Stimulated activated memory B cell treated with anti-CD40 and anti-IgM and Interleukin-4, amounts not matched to agents 10 μg/mL and 1 μg/mL and 100 μg/mL, for 72 hours (primary cell): Measurements from ENCODE around the gene TCP11L2.
A peak's percentile ranks its signal among the peaks of the same experiment; 100 is the strongest.

Experiments used
- ATAC-seq: fragments of 150-1000 bp; cut with Tn5 transposase; 2 replicates; pipeline ENCODE4 v1.10.0; 2021
- H3K27ac Mint-ChIP-seq: one replicate; pipeline ENCODE4 v1.8.0; 2022; ENCODE audit warnings: mild to moderate bottlenecking, mixed read lengths
- H3K27me3 Mint-ChIP-seq: one replicate; pipeline ENCODE4 v1.8.0; 2022; ENCODE audit warnings: mixed read lengths
- H3K36me3 Mint-ChIP-seq: one replicate; pipeline ENCODE4 v1.8.0; 2022; ENCODE audit warnings: mixed read lengths
- H3K4me1 Mint-ChIP-seq: one replicate; pipeline ENCODE4 v1.8.0; 2022; ENCODE audit warnings: mixed read lengths
- H3K4me3 Mint-ChIP-seq: one replicate; pipeline ENCODE4 v1.8.0; 2022; ENCODE audit warnings: mild to moderate bottlenecking, moderate library complexity, mixed read lengths
- H3K9me3 Mint-ChIP-seq: one replicate; pipeline ENCODE4 v1.8.0; 2022; ENCODE audit warnings: mixed read lengths

The TCP11L2 gene

DNA sequence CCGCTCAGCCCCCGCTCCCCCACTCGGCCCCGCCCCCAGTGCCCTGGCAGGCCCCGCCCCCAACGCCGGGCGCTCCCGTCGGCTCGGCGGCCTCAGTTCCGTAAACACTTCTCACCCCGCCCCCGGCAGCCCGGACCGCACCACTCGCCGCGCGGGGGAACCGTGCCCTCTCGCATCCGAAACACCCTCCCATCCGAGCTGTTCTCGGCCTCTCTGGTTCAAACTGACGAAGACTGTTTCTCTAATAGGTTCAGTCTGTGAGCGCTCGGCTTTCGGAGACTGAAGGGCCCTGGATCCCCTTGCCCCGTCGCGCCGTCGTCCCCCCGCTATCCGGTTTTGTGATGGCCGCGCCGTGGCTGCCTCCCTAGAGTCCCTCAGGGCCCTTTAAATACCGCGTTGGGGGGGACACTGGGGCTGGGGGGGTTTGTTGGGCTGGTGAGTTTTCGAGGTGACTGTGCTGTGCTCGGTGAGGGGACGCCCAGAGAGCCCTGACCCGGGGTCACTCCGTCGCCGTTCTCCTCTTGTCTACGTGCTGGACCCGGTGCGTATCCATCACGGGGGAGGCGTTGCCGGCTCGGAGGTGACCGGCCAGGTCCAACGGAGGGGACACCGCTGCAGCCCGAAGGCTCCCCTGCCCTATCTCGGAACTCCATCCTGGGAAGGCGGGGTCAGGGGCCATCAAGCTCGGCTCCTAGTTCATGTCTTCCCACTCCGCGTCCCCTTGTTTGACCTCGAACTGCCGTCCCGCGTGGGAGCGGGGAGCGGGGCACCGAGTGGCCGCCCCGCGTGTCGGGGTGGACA lies at the start of gene TCP11L2:
TCP11L2 (plus strand) TSS at position 333 of the 801 bp plus-strand sequence. CDS start 8,343 bp downstream, outside the sequence.
- Mint-ChIP-seq H3K4me3 (peak within 1 kb of the TSS; percentile 100), H3K4me1 (peaks cover 79% of the 10 kb centered on the region)
- peak; percentile 80 for ATAC-seq

DNA sequence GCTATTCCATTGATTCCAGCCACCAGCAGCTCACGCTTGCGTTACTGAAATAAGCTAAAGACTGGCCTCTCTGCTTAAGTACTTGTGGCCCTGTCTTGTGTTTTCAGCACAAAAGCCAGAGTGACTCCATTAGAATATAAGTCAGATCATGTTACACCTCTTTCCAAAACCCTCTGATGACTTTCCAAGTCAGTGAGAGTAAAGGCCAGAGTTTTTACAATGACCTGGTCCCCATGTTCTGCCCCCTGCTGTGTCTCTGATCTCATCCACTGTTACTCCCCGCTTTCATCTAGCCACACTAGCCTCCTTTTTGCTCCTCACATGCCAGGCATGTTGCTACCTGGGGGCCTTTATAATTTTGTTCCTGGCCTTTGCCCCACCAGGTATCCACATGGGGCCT lies 47.8 kb upstream of the TCP11L2 start:
- H3K36me3 Mint-ChIP-seq = no peaks in the 10 kb centered on the region

More for the DNA sequence above, at the start of gene TCP11L2:
- peak within 1 kb of the TSS; percentile 99 for H3K27ac Mint-ChIP-seq
- H3K27me3 Mint-ChIP-seq = no peaks in the 10 kb centered on the region
- H3K9me3 Mint-ChIP-seq = no peaks in the 10 kb centered on the region
- peaks cover 6% of the 10 kb centered on the region for H3K36me3 Mint-ChIP-seq

DNA sequence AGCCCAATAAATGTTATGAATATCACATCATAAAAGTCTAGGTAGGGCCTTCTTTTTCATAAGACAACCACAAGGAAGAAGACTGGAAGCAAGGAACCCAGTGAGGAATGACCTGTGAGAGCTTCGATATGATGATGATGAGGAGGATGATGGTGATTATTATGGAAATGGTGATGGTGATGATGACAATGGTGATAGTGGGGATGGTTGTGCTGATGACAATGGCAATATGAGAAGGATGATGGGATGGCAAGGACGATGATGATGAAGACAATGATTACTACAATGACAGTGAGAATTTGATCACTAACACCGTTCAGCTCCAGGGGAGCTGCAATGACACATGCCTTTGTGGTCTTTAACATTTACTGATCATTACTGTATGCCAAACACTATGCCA lies 47.0 kb upstream of the TCP11L2 start:
- Mint-ChIP-seq H3K36me3 (peaks cover 4% of the 10 kb centered on the region), H3K9me3 (no peaks in the 10 kb centered on the region), H3K27me3 (no peaks in the 10 kb centered on the region), H3K4me3 (no peak overlapping the region), H3K27ac (no peak overlapping the region), H3K4me1 (peaks cover 20% of the 10 kb centered on the region)
- no peak for ATAC-seq

More for the DNA sequence above, 47.8 kb upstream of the TCP11L2 start:
- Mint-ChIP-seq H3K27me3 (no peaks in the 10 kb centered on the region), H3K4me1 (peaks cover 16% of the 10 kb centered on the region), H3K9me3 (no peaks in the 10 kb centered on the region), H3K27ac (no peak overlapping the region), H3K4me3 (no peak overlapping the region)
- no peak for ATAC-seq

DNA sequence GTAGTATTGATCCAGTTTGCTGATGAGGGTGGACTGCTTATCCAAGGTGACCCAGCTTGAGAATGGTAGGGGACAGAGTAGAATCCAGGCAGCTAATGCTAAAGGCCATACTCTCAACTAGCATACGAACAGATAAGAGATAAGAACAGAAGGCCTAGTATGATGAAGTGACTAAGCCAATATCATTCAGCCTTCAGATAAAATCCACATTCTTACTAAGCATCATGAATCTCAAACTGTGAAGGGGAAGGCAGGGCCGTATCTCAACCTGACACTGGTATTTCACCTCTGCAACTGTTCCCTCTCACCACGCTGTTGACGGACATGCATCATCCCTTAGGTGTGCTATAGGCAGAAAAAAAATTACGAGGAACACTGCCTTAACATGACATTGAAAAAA lies 46.6 kb upstream of the TCP11L2 start:
- Mint-ChIP-seq H3K27me3 (no peaks in the 10 kb centered on the region), H3K27ac (no peak overlapping the region), H3K4me3 (no peak overlapping the region), H3K36me3 (peaks cover 4% of the 10 kb centered on the region), H3K9me3 (no peaks in the 10 kb centered on the region), H3K4me1 (peaks cover 20% of the 10 kb centered on the region)
- no peak for ATAC-seq

- peaks cover 18% of the 10 kb centered on the region for H3K4me1 Mint-ChIP-seq
- peaks cover 4% of the 10 kb centered on the region for H3K36me3 Mint-ChIP-seq
- H3K9me3 Mint-ChIP-seq = no peaks in the 10 kb centered on the region
- no peaks in the 10 kb centered on the region for H3K27me3 Mint-ChIP-seq
- no peak overlapping the region for H3K4me3 Mint-ChIP-seq
- H3K27ac Mint-ChIP-seq = no peak overlapping the region
- no peak for ATAC-seq
These were observed 46.0 kb upstream of the TCP11L2 start for GRCh38 chr12:106256524-106256923.

DNA sequence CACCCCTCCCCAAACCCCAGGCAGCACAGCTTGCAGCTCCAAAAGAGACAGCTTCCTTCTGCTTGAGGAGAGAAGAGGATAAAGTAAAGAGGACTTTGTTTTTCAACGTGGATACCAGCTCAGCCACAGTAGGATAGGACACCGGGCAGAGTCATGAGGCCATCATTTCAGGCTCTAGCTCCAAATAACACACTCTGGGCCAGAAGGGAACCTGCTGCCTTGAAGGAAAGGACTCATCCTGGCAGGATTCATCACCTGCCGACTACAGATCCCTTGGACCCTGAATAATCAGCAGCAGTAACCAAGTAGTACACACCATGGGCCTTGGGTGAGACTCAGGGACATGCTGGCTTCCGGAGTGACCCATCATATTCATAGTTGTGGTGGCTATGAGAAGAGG lies 44.3 kb upstream of the TCP11L2 start:
- Mint-ChIP-seq H3K27me3 (no peaks in the 10 kb centered on the region), H3K9me3 (no peaks in the 10 kb centered on the region), H3K4me1 (peaks cover 9% of the 10 kb centered on the region), H3K4me3 (no peak overlapping the region), H3K27ac (no peak overlapping the region), H3K36me3 (peaks cover 9% of the 10 kb centered on the region)
- ATAC-seq = no peak

DNA sequence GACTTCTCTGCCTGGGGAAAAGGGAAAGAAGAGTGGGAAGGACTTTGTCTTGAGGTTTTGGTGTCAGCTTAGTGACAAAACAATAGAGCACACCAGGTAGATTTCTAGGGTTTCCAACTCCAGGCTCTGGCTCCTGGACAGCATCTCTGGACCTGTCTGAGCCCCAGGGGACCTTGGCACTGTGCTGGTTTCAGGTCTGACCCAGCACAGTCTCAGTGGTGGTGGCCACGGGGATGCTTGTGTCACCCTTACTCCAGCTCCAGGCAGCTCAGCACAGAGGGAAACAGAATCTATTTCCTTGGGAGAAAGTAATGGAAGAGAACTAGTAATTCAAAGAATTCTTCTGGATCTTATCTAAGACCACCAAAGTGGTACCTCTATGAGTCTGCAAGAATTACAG lies 43.6 kb upstream of the TCP11L2 start:
- Mint-ChIP-seq H3K9me3 (no peaks in the 10 kb centered on the region), H3K27me3 (no peaks in the 10 kb centered on the region), H3K27ac (no peak overlapping the region), H3K36me3 (peaks cover 9% of the 10 kb centered on the region), H3K4me1 (peaks cover 9% of the 10 kb centered on the region), H3K4me3 (no peak overlapping the region)
- no peak for ATAC-seq

DNA sequence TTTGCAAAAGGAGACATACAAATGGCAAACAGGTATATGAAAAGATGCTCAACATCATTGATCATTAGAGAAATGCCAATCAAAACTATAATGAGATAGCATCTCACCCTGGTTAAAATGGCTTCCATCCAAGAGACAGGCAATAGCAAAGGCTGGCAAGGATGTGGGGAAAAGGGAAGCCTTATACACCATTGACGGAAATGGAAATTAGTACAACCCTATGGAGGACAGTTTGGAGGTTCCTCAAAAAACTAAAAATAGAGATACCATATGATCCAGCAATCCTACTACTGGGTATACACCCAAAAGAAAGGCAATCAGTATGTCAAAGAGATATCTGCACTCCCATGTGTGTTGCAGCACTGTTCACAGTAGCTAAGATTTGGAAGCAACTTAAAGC lies 37.4 kb upstream of the TCP11L2 start:
- Mint-ChIP-seq H3K27me3 (no peaks in the 10 kb centered on the region), H3K36me3 (peaks cover 7% of the 10 kb centered on the region), H3K27ac (no peak overlapping the region), H3K9me3 (no peaks in the 10 kb centered on the region), H3K4me3 (no peak overlapping the region), H3K4me1 (peaks cover 16% of the 10 kb centered on the region)
- ATAC-seq = no peak

- H3K36me3 Mint-ChIP-seq = peaks cover 1% of the 10 kb centered on the region
- H3K27ac Mint-ChIP-seq = no peak overlapping the region
- no peak overlapping the region for H3K4me3 Mint-ChIP-seq
- no peaks in the 10 kb centered on the region for H3K27me3 Mint-ChIP-seq
- no peaks in the 10 kb centered on the region for H3K9me3 Mint-ChIP-seq
- peaks cover 12% of the 10 kb centered on the region for H3K4me1 Mint-ChIP-seq
- no peak for ATAC-seq
These were observed 35.0 kb upstream of the TCP11L2 start for GRCh38 chr12:106267535-106267934.

GRCh38 chr12:106269150-106269771 lies 33.3 kb upstream of the TCP11L2 start:
- H3K27me3 Mint-ChIP-seq = no peaks in the 10 kb centered on the region
- no peaks in the 10 kb centered on the region for H3K36me3 Mint-ChIP-seq
- no peak overlapping the region for H3K27ac Mint-ChIP-seq
- H3K4me1 Mint-ChIP-seq = peaks cover 18% of the 10 kb centered on the region
- no peak for ATAC-seq
- no peaks in the 10 kb centered on the region for H3K9me3 Mint-ChIP-seq
- H3K4me3 Mint-ChIP-seq = no peak overlapping the region

GRCh38 chr12:106271575-106272505 lies 30.7 kb upstream of the TCP11L2 start:
- Mint-ChIP-seq H3K27me3 (no peaks in the 10 kb centered on the region), H3K9me3 (no peaks in the 10 kb centered on the region), H3K4me3 (no peak overlapping the region), H3K4me1 (peaks cover 40% of the 10 kb centered on the region), H3K36me3 (no peaks in the 10 kb centered on the region), H3K27ac (no peak overlapping the region)
- no peak for ATAC-seq

DNA sequence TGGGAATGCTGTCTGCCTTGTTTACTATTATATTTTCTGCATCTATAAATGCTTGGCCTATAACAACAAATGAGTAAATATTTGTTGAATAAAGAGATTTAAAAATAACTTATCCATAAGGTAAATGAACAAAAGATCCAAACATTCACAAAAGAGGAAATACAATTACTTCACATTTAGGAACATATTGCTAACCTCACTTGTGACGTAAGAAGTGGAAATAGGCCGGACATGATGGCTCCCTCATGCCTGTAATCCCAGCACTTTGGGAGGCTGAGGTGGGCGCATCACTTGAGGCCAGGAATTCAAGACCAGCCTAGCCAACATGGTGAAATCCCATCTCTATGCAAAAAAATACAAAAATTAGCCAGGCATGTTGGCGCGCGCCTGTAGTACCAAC lies 29.0 kb upstream of the TCP11L2 start:
- ATAC-seq = no peak
- H3K27ac Mint-ChIP-seq = no peak overlapping the region
- H3K9me3 Mint-ChIP-seq = no peaks in the 10 kb centered on the region
- peaks cover 53% of the 10 kb centered on the region for H3K4me1 Mint-ChIP-seq
- H3K27me3 Mint-ChIP-seq = no peaks in the 10 kb centered on the region
- no peak overlapping the region for H3K4me3 Mint-ChIP-seq
- no peaks in the 10 kb centered on the region for H3K36me3 Mint-ChIP-seq

- Mint-ChIP-seq H3K9me3 (no peaks in the 10 kb centered on the region), H3K4me1 (peaks cover 51% of the 10 kb centered on the region), H3K27me3 (no peaks in the 10 kb centered on the region), H3K36me3 (no peaks in the 10 kb centered on the region), H3K4me3 (no peak overlapping the region), H3K27ac (no peak overlapping the region)
- no peak for ATAC-seq
These were observed 28.5 kb upstream of the TCP11L2 start for GRCh38 chr12:106274012-106274411.

- Mint-ChIP-seq H3K4me3 (no peak overlapping the region), H3K27me3 (no peaks in the 10 kb centered on the region), H3K4me1 (peaks cover 44% of the 10 kb centered on the region), H3K36me3 (no peaks in the 10 kb centered on the region), H3K9me3 (no peaks in the 10 kb centered on the region), H3K27ac (no peak overlapping the region)
- no peak for ATAC-seq
These were observed 27.9 kb upstream of the TCP11L2 start for GRCh38 chr12:106274575-106275121.

DNA sequence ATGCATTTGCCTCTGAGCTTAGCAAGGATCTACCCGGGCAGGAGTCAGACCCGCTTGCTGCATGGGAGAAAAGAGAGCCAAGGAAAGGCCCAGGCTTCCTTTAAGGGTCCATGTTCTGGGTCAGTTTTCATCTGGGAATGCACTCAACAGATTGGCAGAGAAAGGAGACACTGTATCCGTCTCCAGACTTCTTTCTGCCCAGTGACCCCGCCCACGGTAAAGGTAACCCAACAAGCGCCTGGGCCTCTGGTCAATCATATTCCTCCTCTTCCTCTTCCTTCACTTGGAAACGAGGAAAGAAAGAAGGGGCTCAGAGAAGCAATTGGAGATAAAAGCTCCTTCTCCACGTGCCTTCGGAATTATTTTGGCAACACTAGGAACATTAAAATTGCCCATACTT lies 27.1 kb upstream of the TCP11L2 start:
- H3K27ac Mint-ChIP-seq = peak overlapping the region; percentile 89
- H3K4me1 Mint-ChIP-seq = peaks cover 41% of the 10 kb centered on the region
- ATAC-seq = no peak
- no peak overlapping the region for H3K4me3 Mint-ChIP-seq
- H3K27me3 Mint-ChIP-seq = no peaks in the 10 kb centered on the region
- H3K9me3 Mint-ChIP-seq = no peaks in the 10 kb centered on the region
- no peaks in the 10 kb centered on the region for H3K36me3 Mint-ChIP-seq
